OCI-LY7 (cell line): ENCODE data around the gene CDYL. TPM values are rescaled to one million over a fixed set of nuclear protein-coding genes. Genes with fewer than 3 reads are reported as not detected.

Source experiments
- BruUV-seq: library from RNA; stranded (reverse); fragments of 400-500 nt; replicated peaks from 2 replicates; lab custom pipeline; 2021; lab: Mats Ljungman, UMichigan
- CTCF ChIA-PET: fragments of 300-600 bp; sonication (Branson Sonifier 250); formaldehyde crosslinking; loops from one replicate; lab custom pipeline; 2022; ENCODE audit warnings: antibody characterized with exemption; ENCODE audit not compliant: unreplicated experiment; lab: Charles Lee
- POLR2A ChIA-PET: fragments of 300-600 bp; sonication (Branson Sonifier 250); formaldehyde crosslinking; loops from one replicate; lab custom pipeline; 2022; ENCODE audit warnings: antibody characterized with exemption; lab: Charles Lee
- DNase-seq: peaks from one replicate; pipeline ENCODE4 v3.0.0-alpha.2; 2015; ENCODE audit warnings: low spot score
- H2AFZ ChIP-seq: fragments of 200-600 bp; sonication (generic), shearing (Covaris generic); 2 replicates; pipeline ENCODE4 v1.6.1; 2014; ENCODE audit warnings: mild to moderate bottlenecking, antibody characterized with exemption, low read length, moderate library complexity
- H3K27ac ChIP-seq: fragments of 200-600 bp; sonication (generic); 2 replicates; pipeline ENCODE4 v1.5.1; 2014; ENCODE audit warnings: mixed run types, low read depth, mild to moderate bottlenecking, moderate library complexity, low read length, inconsistent platforms; ENCODE audit not compliant: poor library complexity, severe bottlenecking
- H3K36me3 ChIP-seq: fragments of 200-600 bp; sonication (generic); 2 replicates; pipeline ENCODE4 v1.6.1; 2014; ENCODE audit warnings: mild to moderate bottlenecking, antibody characterized with exemption, low read length, moderate library complexity, mixed read lengths; ENCODE audit not compliant: insufficient read depth
- H3K4me1 ChIP-seq: fragments of 200-600 bp; sonication (generic); 2 replicates; pipeline ENCODE4 v1.5.1; 2014; ENCODE audit warnings: mild to moderate bottlenecking, low read length; ENCODE audit not compliant: insufficient read depth, poor library complexity, severe bottlenecking
- H3K4me2 ChIP-seq: fragments of 200-600 bp; sonication (generic); 2 replicates; pipeline ENCODE4 v1.6.1; 2014; ENCODE audit warnings: mild to moderate bottlenecking, low read length
- H3K4me3 ChIP-seq: fragments of 200-600 bp; sonication (generic); 2 replicates; pipeline ENCODE4 v1.5.1; 2014; ENCODE audit warnings: mild to moderate bottlenecking, low read depth, low read length; ENCODE audit not compliant: poor library complexity, severe bottlenecking
- H3K79me2 ChIP-seq: fragments of 200-600 bp; sonication (generic); 2 replicates; pipeline ENCODE4 v1.6.1; 2016; ENCODE audit warnings: low read depth, mild to moderate bottlenecking, low read length, moderate library complexity, mixed read lengths; ENCODE audit not compliant: insufficient read depth
- H3K9me2 ChIP-seq: fragments of 200-600 bp; sonication (generic); 2 replicates; pipeline ENCODE4 v1.6.1; 2016; ENCODE audit warnings: mild to moderate bottlenecking, low read length, mixed read lengths; ENCODE audit not compliant: insufficient read depth
- H3K9me3 ChIP-seq: fragments of 200-600 bp; sonication (generic); 2 replicates; pipeline ENCODE4 v1.6.1; 2014; ENCODE audit warnings: mild to moderate bottlenecking, mixed run types, low read length, mixed read lengths
- H4K20me1 ChIP-seq: fragments of 200-600 bp; sonication (generic); 2 replicates; pipeline ENCODE4 v1.6.1; 2014; ENCODE audit warnings: mild to moderate bottlenecking, antibody characterized with exemption, low read length, moderate library complexity, mixed read lengths; ENCODE audit not compliant: insufficient read depth
- EZH2phosphoT487 ChIP-seq: fragments of 200-600 bp; sonication (generic); IDR thresholded peaks from 2 replicates; pipeline ENCODE4 v1.6.1; 2018; ENCODE audit warnings: low read depth, borderline replicate concordance, mild to moderate bottlenecking, mixed run types, antibody characterized with exemption, low read length, moderate library complexity, mixed read lengths
- intact Hi-C: fragments of 100-400 bp; cut with micrococcal nuclease; formaldehyde crosslinking; loops from one replicate; pipeline ENCODE4 v1.10.0; 2022; ENCODE audit not compliant: unreplicated experiment
- total RNA-seq, 2 experiments: library from RNA; depleted of rRNA in 1 of 2; stranded (reverse); fragments of >200 nt in 1 of 2; shearing (Covaris generic) in 1 of 2; gene quantifications; 2 replicates each; pipeline ENCODE4 v1.2.3, GENCODE V29; 2014 to 2022
- TF ChIP-seq, protein P1 (sequence below): fragments of 200-600 bp; sonication (generic); conservative IDR thresholded peaks from 2 replicates; pipeline ENCODE4 v1.5.1; 2014; ENCODE audit warnings: mild to moderate bottlenecking, antibody characterized with exemption, low read length, moderate library complexity, mixed read lengths

CDYL gene
- total RNA-seq, 2 experiments from 2014 or later, result 33.6 to 76.4 TPM

- Histone ChIP-seq H3K79me2 (no peaks in the 10 kb centered on the region), H3K4me2 (no peak overlapping the region), H3K9me3 (no peaks in the 10 kb centered on the region), H3K9me2 (no peaks in the 10 kb centered on the region), H3K4me1 (no peaks in the 10 kb centered on the region), H3K27ac (no peak overlapping the region), H2AFZ (no peak overlapping the region), H3K36me3 (peaks cover 9% of the 10 kb centered on the region; the same call in 1 of the 2 replicates), H4K20me1 (no peaks in the 10 kb centered on the region), H3K4me3 (no peak overlapping the region)
- POLR2A ChIA-PET, result no interaction called here
- no TSS peak for BruUV-seq
- CTCF ChIA-PET, result no interaction called here
- DNase-seq, result no peak
- intact Hi-C loops, result no loop called here
- no peak for TF ChIP-seq EZH2phosphoT487
- TF ChIP-seq, protein P1, sequence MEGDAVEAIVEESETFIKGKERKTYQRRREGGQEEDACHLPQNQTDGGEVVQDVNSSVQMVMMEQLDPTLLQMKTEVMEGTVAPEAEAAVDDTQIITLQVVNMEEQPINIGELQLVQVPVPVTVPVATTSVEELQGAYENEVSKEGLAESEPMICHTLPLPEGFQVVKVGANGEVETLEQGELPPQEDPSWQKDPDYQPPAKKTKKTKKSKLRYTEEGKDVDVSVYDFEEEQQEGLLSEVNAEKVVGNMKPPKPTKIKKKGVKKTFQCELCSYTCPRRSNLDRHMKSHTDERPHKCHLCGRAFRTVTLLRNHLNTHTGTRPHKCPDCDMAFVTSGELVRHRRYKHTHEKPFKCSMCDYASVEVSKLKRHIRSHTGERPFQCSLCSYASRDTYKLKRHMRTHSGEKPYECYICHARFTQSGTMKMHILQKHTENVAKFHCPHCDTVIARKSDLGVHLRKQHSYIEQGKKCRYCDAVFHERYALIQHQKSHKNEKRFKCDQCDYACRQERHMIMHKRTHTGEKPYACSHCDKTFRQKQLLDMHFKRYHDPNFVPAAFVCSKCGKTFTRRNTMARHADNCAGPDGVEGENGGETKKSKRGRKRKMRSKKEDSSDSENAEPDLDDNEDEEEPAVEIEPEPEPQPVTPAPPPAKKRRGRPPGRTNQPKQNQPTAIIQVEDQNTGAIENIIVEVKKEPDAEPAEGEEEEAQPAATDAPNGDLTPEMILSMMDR, result no peak
These were observed 182.4 kb downstream of the CDYL start for GRCh38 chr6:4958624-4959023.

- no peaks in the 10 kb centered on the region for H3K9me2 ChIP-seq
- CTCF ChIA-PET, result no interaction called here
- H3K36me3 ChIP-seq, result no peaks in the 10 kb centered on the region
- H4K20me1 ChIP-seq, result no peaks in the 10 kb centered on the region
- no peaks in the 10 kb centered on the region for H3K9me3 ChIP-seq
- H3K4me2 ChIP-seq, result no peak overlapping the region
- BruUV-seq, result no TSS peak
- no peak for DNase-seq
- POLR2A ChIA-PET, result interaction anchor here (0.5 to 0.7 kb wide), 2 partner anchors 10 to 20 kb away, joined by 3 read pairs; no protein-coding TSS in a partner anchor
- TF ChIP-seq EZH2phosphoT487, result no peak
- no peak overlapping the region for H3K27ac ChIP-seq
- intact Hi-C loops, result no loop called here
- no peak overlapping the region for H2AFZ ChIP-seq
- no peak overlapping the region for H3K4me3 ChIP-seq
- no peaks in the 10 kb centered on the region for H3K79me2 ChIP-seq
- no peaks in the 10 kb centered on the region for H3K4me1 ChIP-seq
These were observed 185.3 kb downstream of the CDYL start for GRCh38 chr6:4961322-4962168.

- BruUV-seq, result no TSS peak
- Histone ChIP-seq H3K36me3 (no peaks in the 10 kb centered on the region), H3K27ac (no peak overlapping the region), H3K4me1 (no peaks in the 10 kb centered on the region), H2AFZ (no peak overlapping the region), H3K4me2 (no peak overlapping the region), H3K79me2 (no peaks in the 10 kb centered on the region), H3K9me3 (no peaks in the 10 kb centered on the region), H4K20me1 (no peaks in the 10 kb centered on the region), H3K4me3 (no peak overlapping the region), H3K9me2 (no peaks in the 10 kb centered on the region)
- no peak for DNase-seq
- POLR2A ChIA-PET, result interaction anchor here (0.7 kb wide), 1 partner anchor 135 kb away, joined by 3 read pairs; no protein-coding TSS in a partner anchor
- CTCF ChIA-PET, result no interaction called here
- intact Hi-C loops, result no loop called here
- TF ChIP-seq EZH2phosphoT487, result no peak
- TF ChIP-seq, protein P1, result no peak
These were observed 186.7 kb downstream of the CDYL start for GRCh38 chr6:4962905-4963304.
